Activated CD4-positive, alpha-beta T cell treated with anti-CD3 and anti-CD28 coated beads, Interleukin-2, amount 50 U/mL, for 48 hours (primary cell): ENCODE data around the gene STK10.
"Not testable (repeated sequence)": the region's sequence is repeated elsewhere in the genome, so short reads cannot be mapped to it uniquely, and the experiment has no call there.

Experiments
- DNase-seq, 2 experiments: peaks; one replicate each; pipeline ENCODE4 v3.0.0-alpha.2; 2020

Gene STK10

GRCh38 chr5:172164769-172165212, 23.2 kb downstream of the STK10 start:
- DNase-seq: no peak

GRCh38 chr5:172163346-172163745, 24.7 kb downstream of the STK10 start:
- DNase-seq: no peak

GRCh38 chr5:172162987-172163343, 25.1 kb downstream of the STK10 start:
- no peak for DNase-seq

GRCh38 chr5:172162323-172162986, 25.6 kb downstream of the STK10 start:
- DNase-seq: no peak

- no peak for DNase-seq
These were observed 27.5 kb downstream of the STK10 start for GRCh38 chr5:172160506-172160905.

GRCh38 chr5:172159016-172159415, 29.0 kb downstream of the STK10 start:
- DNase-seq: no peak

- no peak for DNase-seq
These were observed 31.5 kb downstream of the STK10 start for GRCh38 chr5:172156541-172156994.

- not testable (repeated sequence) for DNase-seq
These were observed 32.9 kb downstream of the STK10 start for GRCh38 chr5:172155101-172155500.

- no peak for DNase-seq
These were observed 34.3 kb downstream of the STK10 start for GRCh38 chr5:172153695-172154094.

GRCh38 chr5:172151661-172152210, 36.3 kb downstream of the STK10 start:
- DNase-seq: no peak

GRCh38 chr5:172150514-172151425, 37.3 kb downstream of the STK10 start:
- peak; percentile 30 to 31 for DNase-seq

- not testable (repeated sequence) for DNase-seq
These were observed 38.5 kb downstream of the STK10 start for GRCh38 chr5:172149481-172149880.

- DNase-seq: no peak
These were observed 39.0 kb downstream of the STK10 start for GRCh38 chr5:172149073-172149472.

- DNase-seq: no peak
These were observed 39.6 kb downstream of the STK10 start for GRCh38 chr5:172148381-172148780.

GRCh38 chr5:172147857-172148256, 40.2 kb downstream of the STK10 start:
- no peak for DNase-seq

GRCh38 chr5:172146748-172147092, 41.3 kb downstream of the STK10 start:
- no peak for DNase-seq

GRCh38 chr5:172145870-172146747, 41.9 kb downstream of the STK10 start:
- DNase-seq: no peak

GRCh38 chr5:172144931-172145869, 42.8 kb downstream of the STK10 start:
- DNase-seq: no peak

GRCh38 chr5:172144291-172144815, 43.7 kb downstream of the STK10 start:
- DNase-seq: no peak

- no peak for DNase-seq
These were observed 44.1 kb downstream of the STK10 start for GRCh38 chr5:172143875-172144274.

GRCh38 chr5:172142709-172143215, 45.3 kb downstream of the STK10 start:
- DNase-seq: no peak
